Superior temporal gyrus (tissue), 1 donor: ENCODE measurements around the gene PTGIR.
"Not testable (repeated sequence)": the region's sequence is repeated elsewhere in the genome, so short reads cannot be mapped to it uniquely, and the experiment has no call there.

Source experiments
- DNase-seq: peaks from one replicate; pipeline ENCODE4 v3.0.0-alpha.2; 2016; ENCODE audit errors: extremely low spot score

PTGIR gene

GRCh38 chr19:46639358-46640182 is 14.7 kb upstream of the PTGIR start:
- DNase-seq = no peak

- no peak for DNase-seq
These were observed 12.3 kb upstream of the PTGIR start for GRCh38 chr19:46637224-46637623.

- no peak for DNase-seq
These were observed 11.3 kb upstream of the PTGIR start, which contains the start of gene GNG8 for GRCh38 chr19:46635920-46636761. Gene GNG8 (minus strand): TSS chr19:46636202. CDS start chr19:46634682, 1,520 bp downstream.

- no peak for DNase-seq
These were observed 9.8 kb upstream of the PTGIR start for GRCh38 chr19:46634656-46635218.

- no peak for DNase-seq
These were observed 9.3 kb upstream of the PTGIR start for GRCh38 chr19:46634045-46634655.

- no peak for DNase-seq
These were observed 8.2 kb upstream of the PTGIR start for GRCh38 chr19:46633130-46633529.

- no peak for DNase-seq
These were observed 6.6 kb upstream of the PTGIR start for GRCh38 chr19:46631481-46631880.

- no peak for DNase-seq
These were observed 5.8 kb upstream of the PTGIR start for GRCh38 chr19:46630586-46631205.

GRCh38 chr19:46629546-46630025 is 4.7 kb upstream of the PTGIR start:
- DNase-seq = no peak

GRCh38 chr19:46628970-46629369 is 4.1 kb upstream of the PTGIR start:
- not testable (repeated sequence) for DNase-seq

- no peak for DNase-seq
These were observed 1.6 kb upstream of the PTGIR start for GRCh38 chr19:46626446-46626845.

- DNase-seq = no peak
These were observed 842 bp upstream of the PTGIR start for GRCh38 chr19:46625731-46626130.

GRCh38 chr19:46623915-46624502 is 880 bp downstream of the PTGIR start:
- no peak for DNase-seq

GRCh38 chr19:46622118-46622446 is 2.8 kb downstream of the PTGIR start:
- DNase-seq = no peak

GRCh38 chr19:46621191-46622117 is 3.4 kb downstream of the PTGIR start:
- DNase-seq = no peak

- DNase-seq = no peak
These were observed 4.2 kb downstream of the PTGIR start for GRCh38 chr19:46620716-46621115.

GRCh38 chr19:46620267-46620666 is 4.6 kb downstream of the PTGIR start:
- DNase-seq = no peak

- no peak for DNase-seq
These were observed 6.1 kb downstream of the PTGIR start for GRCh38 chr19:46618670-46619231.

GRCh38 chr19:46617601-46618000 is 7.3 kb downstream of the PTGIR start:
- DNase-seq = no peak
